GM21786 (cell line): ENCODE measurements around the gene EMILIN2.

Source experiments
- ATAC-seq: cut with Tn5 transposase; IDR thresholded peaks from one replicate; pipeline ENCODE4 v1.9.1; 2021; ENCODE audit not compliant: unreplicated experiment

The EMILIN2 gene

GRCh38 chr18:2897448-2898185 is 50.8 kb downstream of the EMILIN2 start:
- no peak for ATAC-seq

- ATAC-seq = no peak
Observed at GRCh38 chr18:2898186-2898640, 51.4 kb downstream of the EMILIN2 start.

GRCh38 chr18:2900684-2901422 is 54.0 kb downstream of the EMILIN2 start:
- ATAC-seq = no peak

- no peak for ATAC-seq
Observed at GRCh38 chr18:2901423-2901985, 54.7 kb downstream of the EMILIN2 start.

- ATAC-seq = no peak
Observed at GRCh38 chr18:2902327-2902726, 55.5 kb downstream of the EMILIN2 start.

GRCh38 chr18:2903006-2903405 is 56.2 kb downstream of the EMILIN2 start:
- no peak for ATAC-seq

GRCh38 chr18:2905854-2906703 is 59.3 kb downstream of the EMILIN2 start:
- peak; percentile 38 for ATAC-seq

GRCh38 chr18:2906704-2907549 is 60.1 kb downstream of the EMILIN2 start:
- ATAC-seq = peak; percentile 51

- peak; percentile 16 for ATAC-seq
Observed at GRCh38 chr18:2907550-2908135, 60.8 kb downstream of the EMILIN2 start.

GRCh38 chr18:2908166-2908945 is 61.5 kb downstream of the EMILIN2 start:
- ATAC-seq = no peak

GRCh38 chr18:2908946-2909335 is 62.1 kb downstream of the EMILIN2 start:
- ATAC-seq = no peak

- no peak for ATAC-seq
Observed at GRCh38 chr18:2909431-2910140, 62.8 kb downstream of the EMILIN2 start.

GRCh38 chr18:2910261-2910660 is 63.5 kb downstream of the EMILIN2 start:
- ATAC-seq = no peak

GRCh38 chr18:2910751-2911425 is 64.1 kb downstream of the EMILIN2 start:
- no peak for ATAC-seq

GRCh38 chr18:2911533-2911932 is 64.7 kb downstream of the EMILIN2 start:
- ATAC-seq = no peak

GRCh38 chr18:2912357-2913299 is 65.8 kb downstream of the EMILIN2 start:
- no peak for ATAC-seq
